Ovary (tissue), 9 donors: ENCODE measurements around the gene GADD45A. TPM values are rescaled to one million over a fixed set of nuclear protein-coding genes. Genes with fewer than 3 reads are reported as not detected.

ENCODE experiments used
- DNase-seq, 5 donors: peaks; one replicate each; pipeline ENCODE4 v3.0.0-alpha.2; 2019 to 2020
- H3K27ac ChIP-seq, 2 donors: fragments of 200-600 bp; one replicate each; pipeline versions ENCODE4 v1.5.1 to v1.8.0; 2019 to 2022
- H3K27me3 ChIP-seq: fragments of 200-600 bp; one replicate; pipeline ENCODE4 v1.8.0; 2022
- H3K36me3 ChIP-seq: fragments of 200-600 bp; sonication (generic); one replicate; pipeline ENCODE4 v1.5.1; 2019
- H3K4me1 ChIP-seq: one replicate; pipeline ENCODE4 v1.8.1; 2013; ENCODE audit warnings: mild to moderate bottlenecking, moderate library complexity; ENCODE audit not compliant: insufficient read depth
- H3K4me3 ChIP-seq: fragments of 200-600 bp; sonication (generic); one replicate; pipeline ENCODE4 v1.5.1; 2017
- H3K9me3 ChIP-seq, 2 donors: fragments of 200-600 bp in 1 of 2; sonication (generic) in 1 of 2; one replicate each; pipeline versions ENCODE4 v1.5.1 to v1.8.1; 2013 to 2019; ENCODE audit warnings: mild to moderate bottlenecking in 1 of 2, moderate library complexity in 1 of 2
- CTCF ChIP-seq, 3 donors: fragments of 450-650 bp in 2 of 3; fragments of 200-600 bp in 1 of 3; IDR thresholded peaks; one replicate each; pipeline versions ENCODE4 v1.5.1 to v1.8.0; 2016 to 2022; ENCODE audit warnings: antibody characterized with exemption in 3 of 3, mild to moderate bottlenecking in 1 of 3
- EP300 ChIP-seq: sonication (generic); formaldehyde crosslinking; IDR thresholded peaks from one replicate; pipeline ENCODE4 v1.6.1; 2017; ENCODE audit warnings: antibody characterized with exemption
- POLR2A ChIP-seq: fragments of 450-650 bp; IDR thresholded peaks from one replicate; pipeline ENCODE4 v1.6.1; 2017; ENCODE audit warnings: antibody characterized with exemption, mild to moderate bottlenecking, moderate library complexity
- WGBS, 3 donors: extraction: QIAGEN DNeasy Blood & Tissue Kit in 1 of 3; methylation state at CpG; one replicate each; pipeline versions ENCODE4 v1.1.5 to v1.1.7; 2013 to 2017; 5-methylcytosine and 5-hydroxymethylcytosine counted together
- intact Hi-C, 4 donors: fragments of 100-400 bp; cut with DNase I; formaldehyde crosslinking; loops; one replicate each; pipeline versions ENCODE4 v1.11.0 to v1.15.1; 2022 to 2023
- polyA plus RNA-seq, 2 donors: library from polyadenylated mRNA; stranded (reverse); fragments of 200-250 nt in 1 of 2; fragments of 350-450 nt in 1 of 2; fragmentation: Illumina TruSeq in 1 of 2; extraction: RNeasy Lipid Tissue Mini Kit (QIAGEN cat#74804) in 1 of 2; gene quantifications; one replicate each; pipeline ENCODE4 v1.2.3, GENCODE V29; 2013 to 2014
- total RNA-seq, 7 donors: library from RNA; depleted of rRNA in 2 of 7; stranded (reverse); fragments of >200 nt in 2 of 7; fragmentation: NEBNext Ultra II Directional in 3 of 7; extraction: Animal tissue kit (Norgen Biotek cat#: 25700) in 3 of 7; gene quantifications; one replicate each; pipeline versions ENCODE4 v1.1.0 to v1.2.4, GENCODE V29; 2016 to 2023
- donor health status: DM: no; HTN: no; CAD: no; lungs with moderate emphysema.
- donor health status: DM: no; HTN: no; CAD: no.
- donor health status: Bipolar disorder and iron deficiency.
- donor health status: DM: yes; HTN: yes; CAD: no.
- donor health status: DM: no; HTN: no; CAD: no.
- donor health status: DM: yes; HTN: yes; CAD: no.

Gene GADD45A
- total and polyA plus RNA-seq, 9 donors: 22.1 to 132 (median 37.5) TPM

GRCh38 chr1:67672260-67672803 lies 12.7 kb upstream of the GADD45A start:
- Histone ChIP-seq H3K27ac (no peak overlapping the region), H3K4me1 (peaks cover 5% of the 10 kb centered on the region), H3K36me3 (no peaks in the 10 kb centered on the region), H3K27me3 (no peaks in the 10 kb centered on the region), H3K4me3 (no peak overlapping the region), H3K9me3 (no peaks in the 10 kb centered on the region)
- TF ChIP-seq CTCF (IDR thresholded peaks at IDR 0.05): no peak
- TF ChIP-seq POLR2A: no peak
- no peak for TF ChIP-seq EP300
- intact Hi-C loops: no loop called here
- DNase-seq: no peak
- 96 to 97% (median 96%) methylated on average over 1 of the region's 1 CpG for WGBS, 3 donors

GRCh38 chr1:67673468-67674201 lies 11.4 kb upstream of the GADD45A start:
- Histone ChIP-seq H3K4me1 (peaks cover 5% of the 10 kb centered on the region), H3K36me3 (no peaks in the 10 kb centered on the region), H3K27ac (no peak overlapping the region), H3K27me3 (no peaks in the 10 kb centered on the region), H3K4me3 (no peak overlapping the region), H3K9me3 (no peaks in the 10 kb centered on the region)
- TF ChIP-seq EP300 (no peak), CTCF (IDR thresholded peaks at IDR 0.05) (no peak), POLR2A (no peak)
- intact Hi-C loops: no loop called here
- 90 to 96% (median 94%) methylated on average over 1 of the region's 1 CpG for WGBS, 3 donors
- DNase-seq: no peak

DNA sequence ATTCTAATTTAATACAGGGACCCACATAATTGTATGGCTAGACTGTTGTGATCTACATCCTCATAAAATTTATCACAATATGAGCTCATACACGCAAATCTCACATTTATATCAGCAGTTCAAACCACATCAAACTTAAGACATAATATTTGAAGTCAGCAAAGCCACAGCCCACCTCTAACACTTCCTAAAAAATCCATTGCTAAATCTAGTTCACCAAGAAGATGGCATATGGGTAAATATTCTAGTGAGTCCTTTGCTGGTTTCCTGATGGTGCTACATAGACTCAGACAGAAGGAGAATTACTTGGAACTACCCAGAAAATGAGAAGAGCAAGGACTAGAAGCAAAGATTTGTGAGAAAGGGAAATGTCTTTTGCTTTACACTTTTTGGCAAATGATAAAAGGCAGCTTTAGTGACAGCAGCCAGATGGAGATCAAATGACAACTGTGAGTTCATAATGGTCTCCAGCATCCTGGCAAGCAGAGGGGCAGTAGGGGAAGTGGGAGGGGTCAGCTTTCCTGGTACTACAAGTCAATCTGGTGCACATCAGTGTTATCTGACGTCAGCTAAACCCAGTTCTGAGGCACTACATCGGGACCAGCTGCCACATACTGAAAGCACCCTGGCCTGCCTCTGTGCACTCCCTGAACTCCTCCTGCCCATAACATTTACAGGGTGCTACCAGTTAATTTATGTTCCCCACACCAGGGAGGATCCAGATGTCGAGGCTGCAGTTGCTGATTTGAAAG lies 10.6 kb upstream of the GADD45A start:
- intact Hi-C loops: no loop called here
- Histone ChIP-seq H3K36me3 (no peaks in the 10 kb centered on the region), H3K4me1 (peaks cover 5% of the 10 kb centered on the region), H3K4me3 (no peak overlapping the region), H3K27ac (no peak overlapping the region), H3K27me3 (no peaks in the 10 kb centered on the region), H3K9me3 (no peaks in the 10 kb centered on the region)
- TF ChIP-seq EP300 (no peak), POLR2A (no peak), CTCF (IDR thresholded peaks at IDR 0.05) (no peak)
- 20 to 25% (median 23%) methylated on average over 4 of the region's 4 CpGs for WGBS, 3 donors
- DNase-seq: peak in 4 of 5 donors; percentile 21 to 49 (median 32)

DNA sequence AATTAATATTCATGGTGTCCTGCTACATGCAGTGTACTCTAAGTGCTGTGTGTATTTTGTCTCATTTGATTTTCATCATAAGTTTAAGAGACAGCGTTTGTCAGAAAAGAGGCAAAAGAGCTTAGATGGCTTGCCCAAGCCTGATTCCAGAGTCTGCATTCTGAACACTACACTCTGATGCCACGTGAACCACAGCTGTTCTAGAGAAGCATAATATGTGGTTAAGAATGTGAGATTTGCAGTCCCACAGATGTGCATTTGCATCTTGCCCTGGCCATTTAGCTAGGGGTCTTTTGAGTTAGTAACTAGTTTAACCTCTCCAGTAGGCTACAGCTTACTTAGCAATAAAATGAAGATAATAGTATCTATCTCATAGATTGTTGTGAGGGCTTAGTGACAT lies 9.2 kb upstream of the GADD45A start:
- peaks cover 5% of the 10 kb centered on the region for H3K4me1 ChIP-seq

More for the DNA sequence above, 9.2 kb upstream of the GADD45A start:
- no peak for DNase-seq
- TF ChIP-seq EP300 (no peak), POLR2A (no peak), CTCF (IDR thresholded peaks at IDR 0.05) (no peak)
- Histone ChIP-seq H3K27ac (no peak overlapping the region), H3K36me3 (no peaks in the 10 kb centered on the region), H3K4me3 (no peak overlapping the region), H3K9me3 (no peaks in the 10 kb centered on the region), H3K27me3 (no peaks in the 10 kb centered on the region)
- 37 to 55% (median 39%) methylated on average over 2 of the region's 2 CpGs for WGBS, 3 donors
- intact Hi-C loops: no loop called here
